ENCODE data around the gene MGMT. TPM values are rescaled to one million over a fixed set of nuclear protein-coding genes. Genes with fewer than 3 reads are reported as not detected.

MGMT gene
- total and polyA plus RNA-seq, 4 experiments from 2014 or later, result 18.5 to 31.3 (median 24.4) TPM

- Mint-ChIP-seq H3K36me3 (peaks cover 48 to 56% of the 10 kb centered on the region in 2 donors), H3K4me1 (peaks cover 0 to 3% (median 0%) of the 10 kb centered on the region in 4 donors), H3K9me3 (peaks cover 6 to 64% (median 56%) of the 10 kb centered on the region in 8 donors), H3K4me3 (no peak overlapping the region), H3K27ac (no peak overlapping the region), H3K27me3 (no peaks in the 10 kb centered on the region)
- H3K36me3 ChIP-seq (ENCODE audit: insufficient read depth, low read length), result no peaks in the 10 kb centered on the region
- no peak for DNase-seq
- ChIA-PET POLR2A (ENCODE audit: partially characterized antibody) (no interaction called here), CTCF (ENCODE audit: partially characterized antibody) (no interaction called here)
- no peaks in the 10 kb centered on the region for H3K4me1 ChIP-seq (ENCODE audit: insufficient read depth, low read length)
- no peak overlapping the region for H3K4me3 ChIP-seq (ENCODE audit: low read length in 2 of 2)
- intact Hi-C loops (cut with micrococcal nuclease), result no loop called here
- no peak overlapping the region for H3K27ac ChIP-seq (ENCODE audit: low read depth, low read length)
- peaks cover 0 to 25% of the 10 kb centered on the region in 2 donors for H3K9me3 ChIP-seq (ENCODE audit: control insufficient read depth in 1 of 2, low read length in 2 of 2)
- no peaks in the 10 kb centered on the region for H3K27me3 ChIP-seq (ENCODE audit: insufficient read depth, low read length)
Measured at GRCh38 chr10:129745186-129745750, 278.2 kb downstream of the MGMT start.

- peaks cover 0 to 3% of the 10 kb centered on the region in 2 donors for H3K9me3 ChIP-seq (ENCODE audit: control insufficient read depth in 1 of 2, low read length in 2 of 2)
- no peak for DNase-seq
- Mint-ChIP-seq H3K27ac (no peak overlapping the region), H3K4me1 (peaks cover 0 to 11% (median 3%) of the 10 kb centered on the region in 4 donors), H3K27me3 (no peaks in the 10 kb centered on the region), H3K36me3 (peaks cover 54 to 75% of the 10 kb centered on the region in 2 donors), H3K4me3 (no peak overlapping the region), H3K9me3 (peaks cover 3 to 63% (median 46%) of the 10 kb centered on the region in 8 donors)
- intact Hi-C loops (cut with micrococcal nuclease), result no loop called here
- ChIA-PET CTCF (ENCODE audit: partially characterized antibody) (no interaction called here), POLR2A (ENCODE audit: partially characterized antibody) (no interaction called here)
- H3K27ac ChIP-seq (ENCODE audit: low read depth, low read length), result no peak overlapping the region
- no peak overlapping the region for H3K4me3 ChIP-seq (ENCODE audit: low read length in 2 of 2)
- H3K36me3 ChIP-seq (ENCODE audit: insufficient read depth, low read length), result no peaks in the 10 kb centered on the region
- no peaks in the 10 kb centered on the region for H3K4me1 ChIP-seq (ENCODE audit: insufficient read depth, low read length)
- no peaks in the 10 kb centered on the region for H3K27me3 ChIP-seq (ENCODE audit: insufficient read depth, low read length)
Measured at GRCh38 chr10:129754211-129755050, 287.4 kb downstream of the MGMT start.

- ChIA-PET POLR2A (ENCODE audit: partially characterized antibody) (no interaction called here), CTCF (ENCODE audit: partially characterized antibody) (no interaction called here)
- Histone ChIP-seq H3K9me3 (ENCODE audit: control insufficient read depth in 1 of 2, low read length in 2 of 2) (no peaks in the 10 kb centered on the region), H3K4me3 (ENCODE audit: low read length in 2 of 2) (no peak overlapping the region), H3K4me1 (ENCODE audit: insufficient read depth, low read length) (no peaks in the 10 kb centered on the region), H3K36me3 (ENCODE audit: insufficient read depth, low read length) (no peaks in the 10 kb centered on the region), H3K27ac (ENCODE audit: low read depth, low read length) (no peak overlapping the region), H3K27me3 (ENCODE audit: insufficient read depth, low read length) (no peaks in the 10 kb centered on the region)
- H3K36me3 Mint-ChIP-seq, result peaks cover 54 to 72% of the 10 kb centered on the region in 2 donors
- no peak for DNase-seq
- intact Hi-C loops (cut with micrococcal nuclease), result no loop called here
- H3K9me3 Mint-ChIP-seq, result peaks cover 3 to 56% (median 39%) of the 10 kb centered on the region in 8 donors
- H3K4me3 Mint-ChIP-seq, result no peak overlapping the region
- H3K27me3 Mint-ChIP-seq, result no peaks in the 10 kb centered on the region
- no peak overlapping the region for H3K27ac Mint-ChIP-seq
- peaks cover 0 to 11% (median 3%) of the 10 kb centered on the region in 4 donors for H3K4me1 Mint-ChIP-seq
Measured at GRCh38 chr10:129755158-129755591, 288.1 kb downstream of the MGMT start.

GRCh38 chr10:129755621-129756020 lies 288.6 kb downstream of the MGMT start:
- Mint-ChIP-seq H3K9me3 (peaks cover 3 to 54% (median 38%) of the 10 kb centered on the region in 8 donors), H3K36me3 (peaks cover 54 to 74% of the 10 kb centered on the region in 2 donors), H3K4me3 (no peak overlapping the region), H3K4me1 (peaks cover 0 to 11% (median 3%) of the 10 kb centered on the region in 4 donors), H3K27ac (no peak overlapping the region), H3K27me3 (no peaks in the 10 kb centered on the region)
- CTCF ChIA-PET (ENCODE audit: partially characterized antibody), result no interaction called here
- Histone ChIP-seq H3K36me3 (ENCODE audit: insufficient read depth, low read length) (no peaks in the 10 kb centered on the region), H3K27ac (ENCODE audit: low read depth, low read length) (no peak overlapping the region), H3K4me3 (ENCODE audit: low read length in 2 of 2) (no peak overlapping the region), H3K9me3 (ENCODE audit: control insufficient read depth in 1 of 2, low read length in 2 of 2) (no peaks in the 10 kb centered on the region), H3K27me3 (ENCODE audit: insufficient read depth, low read length) (no peaks in the 10 kb centered on the region), H3K4me1 (ENCODE audit: insufficient read depth, low read length) (no peaks in the 10 kb centered on the region)
- POLR2A ChIA-PET (ENCODE audit: partially characterized antibody), result no interaction called here
- intact Hi-C loops (cut with micrococcal nuclease), result no loop called here
- DNase-seq, result no peak

GRCh38 chr10:129756912-129757901 lies 290.2 kb downstream of the MGMT start:
- CTCF ChIA-PET (ENCODE audit: partially characterized antibody), result no interaction called here
- no peak for DNase-seq

GRCh38 chr10:129758207-129759021 lies 291.4 kb downstream of the MGMT start:
- Histone ChIP-seq H3K4me3 (ENCODE audit: low read length in 2 of 2) (no peak overlapping the region), H3K27ac (ENCODE audit: low read depth, low read length) (no peak overlapping the region), H3K9me3 (ENCODE audit: control insufficient read depth in 1 of 2, low read length in 2 of 2) (no peaks in the 10 kb centered on the region), H3K36me3 (ENCODE audit: insufficient read depth, low read length) (no peaks in the 10 kb centered on the region), H3K4me1 (ENCODE audit: insufficient read depth, low read length) (no peaks in the 10 kb centered on the region), H3K27me3 (ENCODE audit: insufficient read depth, low read length) (no peaks in the 10 kb centered on the region)
- Mint-ChIP-seq H3K9me3 (peaks cover 0 to 39% (median 20%) of the 10 kb centered on the region in 8 donors), H3K27ac (no peak overlapping the region), H3K27me3 (no peaks in the 10 kb centered on the region), H3K4me1 (peaks cover 0 to 11% (median 3%) of the 10 kb centered on the region in 4 donors), H3K4me3 (no peak overlapping the region), H3K36me3 (peaks cover 57 to 79% of the 10 kb centered on the region in 2 donors)
- ChIA-PET POLR2A (ENCODE audit: partially characterized antibody) (no interaction called here), CTCF (ENCODE audit: partially characterized antibody) (no interaction called here)
- intact Hi-C loops (cut with micrococcal nuclease), result no loop called here
- no peak for DNase-seq

More at GRCh38 chr10:129756912-129757901, 290.2 kb downstream of the MGMT start:
- H3K36me3 Mint-ChIP-seq, result peaks cover 58 to 76% of the 10 kb centered on the region in 2 donors
- peaks cover 3 to 43% (median 25%) of the 10 kb centered on the region in 8 donors for H3K9me3 Mint-ChIP-seq
- Histone ChIP-seq H3K4me3 (ENCODE audit: low read length in 2 of 2) (no peak overlapping the region), H3K36me3 (ENCODE audit: insufficient read depth, low read length) (no peaks in the 10 kb centered on the region), H3K9me3 (ENCODE audit: control insufficient read depth in 1 of 2, low read length in 2 of 2) (no peaks in the 10 kb centered on the region), H3K4me1 (ENCODE audit: insufficient read depth, low read length) (no peaks in the 10 kb centered on the region), H3K27me3 (ENCODE audit: insufficient read depth, low read length) (no peaks in the 10 kb centered on the region), H3K27ac (ENCODE audit: low read depth, low read length) (no peak overlapping the region)
- H3K27ac Mint-ChIP-seq, result no peak overlapping the region
- POLR2A ChIA-PET (ENCODE audit: partially characterized antibody), result no interaction called here
- no peaks in the 10 kb centered on the region for H3K27me3 Mint-ChIP-seq
- peak overlapping the region in 1 of 8 donors; percentile 15 for H3K4me3 Mint-ChIP-seq
- H3K4me1 Mint-ChIP-seq, result peaks cover 0 to 11% (median 3%) of the 10 kb centered on the region in 4 donors
- intact Hi-C loops (cut with micrococcal nuclease), result no loop called here

All from CD4-positive, alpha-beta memory T cell (primary cell).